ENCODE results near the gene OR5I1.
"Not testable (repeated sequence)": the region's sequence is repeated elsewhere in the genome, so short reads cannot be mapped to it uniquely, and the experiment has no call there.

Gene OR5I1

GRCh38 chr11:55936300-55936699 lies at the start of gene OR5I1:
Gene OR5I1 (minus strand): TSS chr11:55936400. CDS start chr11:55936400, 0 bp downstream.
- DNase-seq (ENCODE audit: low spot score): no peak

- no peak for DNase-seq (ENCODE audit: low spot score)
Measured at GRCh38 chr11:55970935-55971334, 34.7 kb upstream of the OR5I1 start.

GRCh38 chr11:55969845-55970244 lies 33.6 kb upstream of the OR5I1 start, which contains the start of gene OR10AG1:
Gene OR10AG1 (minus strand): TSS chr11:55969945. CDS start chr11:55969907, 38 bp downstream.
- no peak for DNase-seq (ENCODE audit: low spot score)

DNA sequence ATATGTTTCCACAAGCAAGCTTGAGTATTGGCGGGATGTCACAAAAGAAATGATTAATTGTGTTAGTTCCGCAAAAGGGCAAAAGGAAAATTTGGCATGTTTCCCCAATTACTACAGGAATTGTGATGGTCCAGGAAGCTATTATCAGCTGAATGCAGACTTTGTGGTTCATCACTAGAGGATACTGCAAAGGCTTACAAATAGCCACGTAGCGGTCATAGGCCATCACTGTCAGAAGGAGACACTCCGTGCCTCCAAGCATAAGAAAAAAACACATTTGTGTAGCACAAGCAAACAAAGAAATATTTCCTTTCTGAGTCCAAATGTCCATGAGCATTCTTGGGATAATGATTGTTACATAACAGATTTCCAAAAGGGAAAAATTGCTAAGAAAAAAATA lies 31.7 kb upstream of the OR5I1 start:
- no peak for DNase-seq (ENCODE audit: low spot score)

GRCh38 chr11:55966391-55966790 lies 30.2 kb upstream of the OR5I1 start:
- DNase-seq (ENCODE audit: low spot score): no peak

GRCh38 chr11:55956521-55956920 lies 20.3 kb upstream of the OR5I1 start:
- no peak for DNase-seq (ENCODE audit: low spot score)

GRCh38 chr11:55949330-55949729 lies 13.1 kb upstream of the OR5I1 start:
- DNase-seq (ENCODE audit: low spot score): no peak

- peak; percentile 6 for DNase-seq (ENCODE audit: low spot score)
Measured at GRCh38 chr11:55942785-55943392, 6.7 kb upstream of the OR5I1 start.

- no peak for DNase-seq (ENCODE audit: low spot score)
Measured at GRCh38 chr11:55920537-55920936, 15.7 kb downstream of the OR5I1 start.

GRCh38 chr11:55914482-55914881 lies 21.7 kb downstream of the OR5I1 start, which contains the start of gene OR5W2:
Gene OR5W2 (minus strand): TSS chr11:55914582. CDS start chr11:55914582, 0 bp downstream.
- no peak for DNase-seq (ENCODE audit: low spot score)

DNA sequence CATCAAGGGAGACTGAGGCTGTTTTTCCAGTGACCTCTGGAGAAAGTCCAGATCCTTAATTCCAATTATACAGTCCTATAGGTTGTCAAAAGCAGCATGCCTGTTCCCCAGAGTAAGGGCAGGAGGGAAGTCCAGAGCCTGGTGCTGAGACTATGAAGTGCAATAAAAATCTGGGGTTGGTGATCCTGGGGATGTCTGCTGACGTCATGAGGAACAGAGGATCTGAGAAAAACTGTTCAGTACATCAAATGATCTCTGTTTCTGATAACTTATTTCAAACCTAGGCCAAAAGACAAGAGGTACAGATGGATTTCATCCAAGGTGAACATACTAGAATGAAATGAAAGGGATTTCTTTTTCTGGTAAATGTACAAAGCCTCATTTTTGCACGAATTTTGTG lies 33.9 kb downstream of the OR5I1 start:
- DNase-seq (ENCODE audit: low spot score): no peak

GRCh38 chr11:55895216-55895615 lies 41.0 kb downstream of the OR5I1 start:
- no peak for DNase-seq (ENCODE audit: low spot score)

GRCh38 chr11:55885481-55885880 lies 50.7 kb downstream of the OR5I1 start:
- not testable (repeated sequence) for DNase-seq (ENCODE audit: low spot score)
